Upper lobe of left lung (tissue), 4 donors: ENCODE results near the gene ARFRP1.

Experiments used
- EP300 ChIP-seq, 4 donors: sonication (generic); formaldehyde crosslinking; IDR thresholded peaks; one replicate each; pipeline ENCODE4 v1.5.1; 2017; ENCODE audit warnings: antibody characterized with exemption in 4 of 4, control low read depth in 2 of 4
- TF ChIP-seq, protein P1 (sequence below), 6 experiments: fragments of 450-650 bp in 4 of 6; fragments of 200-600 bp in 2 of 6; sonication (generic) in 2 of 6; IDR thresholded peaks; one replicate each; pipeline ENCODE4 v1.5.1; 2016 to 2019; ENCODE audit warnings: antibody characterized with exemption in 6 of 6

DNA sequence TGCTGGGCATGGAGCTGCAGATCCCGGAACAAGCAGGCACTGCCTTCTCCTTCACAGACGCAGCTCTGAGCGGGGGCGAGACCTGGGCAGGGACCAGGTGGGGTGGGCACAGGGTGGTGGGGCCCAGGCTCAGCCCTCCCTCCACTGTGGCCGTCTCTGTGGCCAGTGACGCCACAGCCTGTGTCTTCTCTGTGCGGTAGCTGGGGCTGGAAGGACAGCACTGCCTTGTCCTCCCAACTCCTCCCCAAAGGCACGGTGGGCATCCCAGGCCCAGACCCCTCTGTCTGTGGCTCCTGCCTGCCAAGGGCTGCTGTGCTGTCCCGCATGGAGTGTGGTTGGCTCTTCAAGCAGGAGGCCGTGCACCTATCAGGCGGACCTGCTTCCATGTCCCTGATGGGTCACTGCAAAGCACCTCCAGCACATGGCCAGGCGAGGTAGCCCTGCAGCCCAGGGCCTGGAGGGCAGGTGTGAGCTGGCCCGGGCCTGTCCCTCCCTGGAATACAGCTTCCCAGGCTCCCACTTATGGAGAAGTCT is 26.1 kb downstream of the ARFRP1 start:
- TF ChIP-seq EP300 (IDR thresholded peaks at IDR 0.05) = no peak
- TF ChIP-seq, protein P1, sequence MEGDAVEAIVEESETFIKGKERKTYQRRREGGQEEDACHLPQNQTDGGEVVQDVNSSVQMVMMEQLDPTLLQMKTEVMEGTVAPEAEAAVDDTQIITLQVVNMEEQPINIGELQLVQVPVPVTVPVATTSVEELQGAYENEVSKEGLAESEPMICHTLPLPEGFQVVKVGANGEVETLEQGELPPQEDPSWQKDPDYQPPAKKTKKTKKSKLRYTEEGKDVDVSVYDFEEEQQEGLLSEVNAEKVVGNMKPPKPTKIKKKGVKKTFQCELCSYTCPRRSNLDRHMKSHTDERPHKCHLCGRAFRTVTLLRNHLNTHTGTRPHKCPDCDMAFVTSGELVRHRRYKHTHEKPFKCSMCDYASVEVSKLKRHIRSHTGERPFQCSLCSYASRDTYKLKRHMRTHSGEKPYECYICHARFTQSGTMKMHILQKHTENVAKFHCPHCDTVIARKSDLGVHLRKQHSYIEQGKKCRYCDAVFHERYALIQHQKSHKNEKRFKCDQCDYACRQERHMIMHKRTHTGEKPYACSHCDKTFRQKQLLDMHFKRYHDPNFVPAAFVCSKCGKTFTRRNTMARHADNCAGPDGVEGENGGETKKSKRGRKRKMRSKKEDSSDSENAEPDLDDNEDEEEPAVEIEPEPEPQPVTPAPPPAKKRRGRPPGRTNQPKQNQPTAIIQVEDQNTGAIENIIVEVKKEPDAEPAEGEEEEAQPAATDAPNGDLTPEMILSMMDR (IDR thresholded peaks at IDR 0.05) = no peak
